SU-DHL-6 (cell line): ENCODE results near the gene NSMF.

Experiments
- EZH2phosphoT487 ChIP-seq: fragments of 200-600 bp; sonication (generic), shearing (Covaris generic); conservative IDR thresholded peaks from 2 replicates; pipeline ENCODE4 v1.6.1; 2018; ENCODE audit warnings: mild to moderate bottlenecking, antibody characterized with exemption, low read length, moderate library complexity, mixed read lengths
- TF ChIP-seq, protein P1 (sequence below): fragments of 200-600 bp; sonication (generic); IDR thresholded peaks from one replicate; pipeline ENCODE4 v1.5.1; 2017; ENCODE audit warnings: antibody characterized with exemption, mild to moderate bottlenecking, low read length, moderate library complexity; ENCODE audit not compliant: insufficient read depth, poor library complexity, severe bottlenecking

DNA sequence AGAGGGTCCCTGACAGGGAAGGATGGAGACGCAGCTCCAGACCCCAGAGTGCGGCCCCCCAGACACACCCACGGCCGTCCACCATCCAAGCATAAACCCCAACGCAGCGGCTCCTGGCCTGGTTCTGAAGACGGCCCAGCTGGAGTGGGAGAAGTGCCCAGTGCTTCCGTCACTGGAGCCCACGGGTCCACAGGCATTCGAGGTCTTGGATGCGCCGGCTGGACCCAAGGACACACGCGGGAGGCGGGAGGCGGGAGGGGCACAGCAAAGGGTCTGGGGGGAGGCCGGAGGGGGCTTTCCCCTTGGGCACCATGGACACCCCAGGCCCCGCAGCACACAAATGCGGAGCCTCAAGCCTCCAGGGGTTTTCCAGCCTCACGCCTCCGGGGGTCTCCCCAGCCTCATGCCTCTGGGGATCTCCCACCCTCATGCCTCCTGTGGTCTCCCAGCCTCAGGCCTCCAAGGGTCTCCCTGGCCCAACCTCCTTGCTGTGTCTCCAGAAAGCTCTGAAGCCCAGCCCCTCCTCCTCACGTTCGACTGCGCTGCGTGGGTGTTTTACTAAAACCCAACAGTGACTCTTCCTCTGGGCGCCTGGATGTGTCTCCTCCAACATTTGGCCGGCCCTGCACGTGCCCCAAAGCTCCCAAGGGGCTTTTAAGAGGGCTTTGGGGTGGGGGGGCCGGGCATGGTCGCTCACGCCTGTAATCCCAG lies 51.4 kb downstream of the NSMF start:
- TF ChIP-seq, protein P1, sequence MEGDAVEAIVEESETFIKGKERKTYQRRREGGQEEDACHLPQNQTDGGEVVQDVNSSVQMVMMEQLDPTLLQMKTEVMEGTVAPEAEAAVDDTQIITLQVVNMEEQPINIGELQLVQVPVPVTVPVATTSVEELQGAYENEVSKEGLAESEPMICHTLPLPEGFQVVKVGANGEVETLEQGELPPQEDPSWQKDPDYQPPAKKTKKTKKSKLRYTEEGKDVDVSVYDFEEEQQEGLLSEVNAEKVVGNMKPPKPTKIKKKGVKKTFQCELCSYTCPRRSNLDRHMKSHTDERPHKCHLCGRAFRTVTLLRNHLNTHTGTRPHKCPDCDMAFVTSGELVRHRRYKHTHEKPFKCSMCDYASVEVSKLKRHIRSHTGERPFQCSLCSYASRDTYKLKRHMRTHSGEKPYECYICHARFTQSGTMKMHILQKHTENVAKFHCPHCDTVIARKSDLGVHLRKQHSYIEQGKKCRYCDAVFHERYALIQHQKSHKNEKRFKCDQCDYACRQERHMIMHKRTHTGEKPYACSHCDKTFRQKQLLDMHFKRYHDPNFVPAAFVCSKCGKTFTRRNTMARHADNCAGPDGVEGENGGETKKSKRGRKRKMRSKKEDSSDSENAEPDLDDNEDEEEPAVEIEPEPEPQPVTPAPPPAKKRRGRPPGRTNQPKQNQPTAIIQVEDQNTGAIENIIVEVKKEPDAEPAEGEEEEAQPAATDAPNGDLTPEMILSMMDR = no peak
- TF ChIP-seq EZH2phosphoT487 = no peak
